ENCODE data around the gene CPED1.

- TF ChIP-seq, protein P1, sequence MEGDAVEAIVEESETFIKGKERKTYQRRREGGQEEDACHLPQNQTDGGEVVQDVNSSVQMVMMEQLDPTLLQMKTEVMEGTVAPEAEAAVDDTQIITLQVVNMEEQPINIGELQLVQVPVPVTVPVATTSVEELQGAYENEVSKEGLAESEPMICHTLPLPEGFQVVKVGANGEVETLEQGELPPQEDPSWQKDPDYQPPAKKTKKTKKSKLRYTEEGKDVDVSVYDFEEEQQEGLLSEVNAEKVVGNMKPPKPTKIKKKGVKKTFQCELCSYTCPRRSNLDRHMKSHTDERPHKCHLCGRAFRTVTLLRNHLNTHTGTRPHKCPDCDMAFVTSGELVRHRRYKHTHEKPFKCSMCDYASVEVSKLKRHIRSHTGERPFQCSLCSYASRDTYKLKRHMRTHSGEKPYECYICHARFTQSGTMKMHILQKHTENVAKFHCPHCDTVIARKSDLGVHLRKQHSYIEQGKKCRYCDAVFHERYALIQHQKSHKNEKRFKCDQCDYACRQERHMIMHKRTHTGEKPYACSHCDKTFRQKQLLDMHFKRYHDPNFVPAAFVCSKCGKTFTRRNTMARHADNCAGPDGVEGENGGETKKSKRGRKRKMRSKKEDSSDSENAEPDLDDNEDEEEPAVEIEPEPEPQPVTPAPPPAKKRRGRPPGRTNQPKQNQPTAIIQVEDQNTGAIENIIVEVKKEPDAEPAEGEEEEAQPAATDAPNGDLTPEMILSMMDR (IDR thresholded peaks at IDR 0.05), result no peak
- no peak for TF ChIP-seq ZFX (IDR thresholded peaks at IDR 0.05; ENCODE audit: borderline replicate concordance)
These were observed 293.6 kb downstream of the CPED1 start for GRCh38 chr7:121282129-121282528.

All from 22Rv1 (cell line).